Body of pancreas (tissue), 4 donors: ENCODE results near the gene NFIA. TPM values are rescaled to one million over a fixed set of nuclear protein-coding genes. Genes with fewer than 3 reads are reported as not detected.
"Not testable (repeated sequence)": the region's sequence is repeated elsewhere in the genome, so short reads cannot be mapped to it uniquely, and the experiment has no call there.

Experiments used
- ATAC-seq: fragments of 150-250 bp; one replicate; pipeline ENCODE4 v1.9.1; 2016
- DNase-seq, 4 donors: peaks; one replicate each; pipeline ENCODE4 v3.0.0-alpha.2; 2019
- H3K27ac ChIP-seq, 4 donors: fragments of 200-600 bp; sonication (generic); 1 replicate in 3 of 4; 2 replicates in 1 of 4; pipeline versions ENCODE4 v1.5.1 to v1.6.1; 2016 to 2019; ENCODE audit warnings: mild to moderate bottlenecking in 1 of 4, mixed read lengths in 1 of 4, moderate library complexity in 1 of 4
- H3K27me3 ChIP-seq, 2 donors: fragments of 200-600 bp; sonication (generic); one replicate each; pipeline ENCODE4 v1.6.0; 2016; ENCODE audit warnings: mild to moderate bottlenecking in 1 of 2
- H3K36me3 ChIP-seq, 2 donors: fragments of 200-600 bp; sonication (generic); replicated peaks in 1 of 2; 2 replicates each; pipeline ENCODE4 v1.5.1; 2016; ENCODE audit warnings: low read depth in 2 of 2; ENCODE audit not compliant: insufficient read depth in 1 of 2
- H3K4me1 ChIP-seq: fragments of 200-600 bp; sonication (generic); one replicate; pipeline ENCODE4 v1.6.0; 2016
- H3K4me3 ChIP-seq, 2 donors: fragments of 200-600 bp; sonication (generic); 1 replicate in 1 of 2; 2 replicates in 1 of 2; pipeline ENCODE4 v1.5.1; 2016 to 2019
- H3K9me3 ChIP-seq, 3 donors: fragments of 200-600 bp; sonication (generic); 1 replicate in 2 of 3; 2 replicates in 1 of 3; pipeline ENCODE4 v1.5.1; 2016
- CTCF ChIP-seq, 7 experiments: fragments of 450-650 bp in 4 of 7; fragments of 200-600 bp in 3 of 7; sonication (generic) in 3 of 7; IDR thresholded peaks; one replicate each; pipeline ENCODE4 v1.5.1; 2016 to 2019; ENCODE audit warnings: antibody characterized with exemption in 7 of 7
- POLR2A ChIP-seq, 3 donors: fragments of 450-650 bp; IDR thresholded peaks; one replicate each; pipeline ENCODE4 v1.6.1; 2016; ENCODE audit warnings: antibody characterized with exemption in 3 of 3, mild to moderate bottlenecking in 2 of 3
- WGBS, 2 donors: methylation state at CpG; one replicate each; pipeline ENCODE4 v1.1.5; 2017; 5-methylcytosine and 5-hydroxymethylcytosine counted together
- intact Hi-C: fragments of 100-400 bp; cut with DNase I; formaldehyde crosslinking; loops from one replicate; pipeline ENCODE4 v1.15.1; 2023
- total RNA-seq, 2 donors: library from RNA; depleted of rRNA; stranded (reverse); fragments of >200 nt; gene quantifications; one replicate each; pipeline ENCODE4 v1.1.0, GENCODE V29; 2016

Gene NFIA
- total RNA-seq, 2 donors from 2014 or later: 21.5 to 32.3 TPM

GRCh38 chr1:61277121-61277690, 194.8 kb downstream of the NFIA start:
- no peaks in the 10 kb centered on the region for H3K4me1 ChIP-seq
- TF ChIP-seq POLR2A (IDR thresholded peaks at IDR 0.05): no peak
- no peak for TF ChIP-seq CTCF (IDR thresholded peaks at IDR 0.05)
- WGBS, 2 donors: 77 to 84% methylated on average over 7 of the region's 7 CpGs
- intact Hi-C loops: no loop called here
- no peak for DNase-seq
- no peaks in the 10 kb centered on the region for H3K9me3 ChIP-seq
- no peaks in the 10 kb centered on the region for H3K27me3 ChIP-seq
- no peak overlapping the region for H3K27ac ChIP-seq
- no peaks in the 10 kb centered on the region for H3K36me3 ChIP-seq
- no peak overlapping the region for H3K4me3 ChIP-seq
- ATAC-seq: no peak

GRCh38 chr1:61278503-61278902, 196.1 kb downstream of the NFIA start:
- H3K4me1 ChIP-seq, H3K4me3 ChIP-seq, H3K27ac ChIP-seq, DNase-seq, H3K9me3 ChIP-seq, H3K27me3 ChIP-seq, intact Hi-C loops, ATAC-seq, H3K36me3 ChIP-seq: not testable (repeated sequence)
- WGBS, 2 donors: 90 to 92% methylated on average over 8 of the region's 8 CpGs

GRCh38 chr1:61278966-61279365, 196.6 kb downstream of the NFIA start:
- WGBS, 2 donors: 46 to 50% methylated on average over 1 of the region's 1 CpG
- Histone ChIP-seq H3K4me3 (no peak overlapping the region), H3K4me1 (no peaks in the 10 kb centered on the region), H3K9me3 (no peaks in the 10 kb centered on the region), H3K27me3 (no peaks in the 10 kb centered on the region), H3K36me3 (no peaks in the 10 kb centered on the region), H3K27ac (no peak overlapping the region)
- DNase-seq: no peak
- no peak for TF ChIP-seq CTCF (IDR thresholded peaks at IDR 0.05)
- no peak for TF ChIP-seq POLR2A (IDR thresholded peaks at IDR 0.05)
- no peak for ATAC-seq
- intact Hi-C loops: no loop called here

- H3K27me3 ChIP-seq: no peaks in the 10 kb centered on the region
- WGBS, 2 donors: 86 to 93% methylated on average over 4 of the region's 4 CpGs
- H3K4me3 ChIP-seq: no peak overlapping the region
- no peak overlapping the region for H3K27ac ChIP-seq
- DNase-seq (no peak), ATAC-seq (no peak)
- intact Hi-C loops: no loop called here
- H3K36me3 ChIP-seq: no peaks in the 10 kb centered on the region
- H3K9me3 ChIP-seq: no peaks in the 10 kb centered on the region
- no peak for TF ChIP-seq POLR2A (IDR thresholded peaks at IDR 0.05)
- no peak for TF ChIP-seq CTCF (IDR thresholded peaks at IDR 0.05)
- H3K4me1 ChIP-seq: no peaks in the 10 kb centered on the region
Observed at GRCh38 chr1:61279570-61279969, 197.2 kb downstream of the NFIA start.

GRCh38 chr1:61280452-61280851, 198.1 kb downstream of the NFIA start:
- Histone ChIP-seq H3K36me3 (no peaks in the 10 kb centered on the region), H3K4me3 (no peak overlapping the region), H3K27ac (no peak overlapping the region), H3K9me3 (no peaks in the 10 kb centered on the region), H3K27me3 (no peaks in the 10 kb centered on the region), H3K4me1 (peaks cover 5% of the 10 kb centered on the region)
- no peak for TF ChIP-seq CTCF (IDR thresholded peaks at IDR 0.05)
- no peak for TF ChIP-seq POLR2A (IDR thresholded peaks at IDR 0.05)
- DNase-seq (no peak), ATAC-seq (no peak)
- intact Hi-C loops: no loop called here
- 86 to 89% methylated on average over 5 of the region's 5 CpGs for WGBS, 2 donors
